Stimulated activated memory B cell treated with anti-CD40 and anti-IgM and Interleukin-4, amounts not matched to agents 10 μg/mL and 1 μg/mL and 100 μg/mL, for 72 hours (primary cell): Measurements from ENCODE around the gene OSBPL7.

Experiments used
- ATAC-seq: fragments of 150-1000 bp; cut with Tn5 transposase; 2 replicates; pipeline ENCODE4 v1.10.0; 2021
- H3K27ac Mint-ChIP-seq: one replicate; pipeline ENCODE4 v1.8.0; 2022; ENCODE audit warnings: mild to moderate bottlenecking, mixed read lengths
- H3K27me3 Mint-ChIP-seq: one replicate; pipeline ENCODE4 v1.8.0; 2022; ENCODE audit warnings: mixed read lengths
- H3K36me3 Mint-ChIP-seq: one replicate; pipeline ENCODE4 v1.8.0; 2022; ENCODE audit warnings: mixed read lengths
- H3K4me1 Mint-ChIP-seq: one replicate; pipeline ENCODE4 v1.8.0; 2022; ENCODE audit warnings: mixed read lengths
- H3K4me3 Mint-ChIP-seq: one replicate; pipeline ENCODE4 v1.8.0; 2022; ENCODE audit warnings: mild to moderate bottlenecking, moderate library complexity, mixed read lengths
- H3K9me3 Mint-ChIP-seq: one replicate; pipeline ENCODE4 v1.8.0; 2022; ENCODE audit warnings: mixed read lengths

The OSBPL7 gene

DNA sequence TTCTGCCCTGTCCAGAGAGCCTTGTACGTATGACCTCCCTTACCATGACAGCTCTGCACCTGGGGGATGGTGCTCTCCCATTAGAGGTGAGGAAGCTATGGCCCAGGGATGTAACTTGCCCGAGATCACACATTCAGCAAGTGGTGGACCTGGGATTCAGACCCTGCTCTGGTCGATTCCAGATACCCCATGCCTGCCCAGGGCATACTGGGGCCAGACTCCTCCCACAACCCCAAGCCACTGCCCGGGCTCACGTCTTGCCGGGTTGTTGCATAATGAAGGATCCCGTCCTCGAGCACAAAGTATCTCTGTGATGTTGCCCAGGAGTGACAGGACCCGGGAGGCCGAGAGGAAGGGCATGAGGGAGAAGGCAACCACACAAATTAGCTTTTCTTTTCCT lies 2.1 kb downstream of the OSBPL7 start:
- ATAC-seq, result no peak
- no peaks in the 10 kb centered on the region for H3K9me3 Mint-ChIP-seq
- no peaks in the 10 kb centered on the region for H3K27me3 Mint-ChIP-seq
- H3K36me3 Mint-ChIP-seq, result peaks cover 41% of the 10 kb centered on the region
- peaks cover 29% of the 10 kb centered on the region for H3K4me1 Mint-ChIP-seq
- no peak overlapping the region for H3K4me3 Mint-ChIP-seq
- no peak overlapping the region for H3K27ac Mint-ChIP-seq

DNA sequence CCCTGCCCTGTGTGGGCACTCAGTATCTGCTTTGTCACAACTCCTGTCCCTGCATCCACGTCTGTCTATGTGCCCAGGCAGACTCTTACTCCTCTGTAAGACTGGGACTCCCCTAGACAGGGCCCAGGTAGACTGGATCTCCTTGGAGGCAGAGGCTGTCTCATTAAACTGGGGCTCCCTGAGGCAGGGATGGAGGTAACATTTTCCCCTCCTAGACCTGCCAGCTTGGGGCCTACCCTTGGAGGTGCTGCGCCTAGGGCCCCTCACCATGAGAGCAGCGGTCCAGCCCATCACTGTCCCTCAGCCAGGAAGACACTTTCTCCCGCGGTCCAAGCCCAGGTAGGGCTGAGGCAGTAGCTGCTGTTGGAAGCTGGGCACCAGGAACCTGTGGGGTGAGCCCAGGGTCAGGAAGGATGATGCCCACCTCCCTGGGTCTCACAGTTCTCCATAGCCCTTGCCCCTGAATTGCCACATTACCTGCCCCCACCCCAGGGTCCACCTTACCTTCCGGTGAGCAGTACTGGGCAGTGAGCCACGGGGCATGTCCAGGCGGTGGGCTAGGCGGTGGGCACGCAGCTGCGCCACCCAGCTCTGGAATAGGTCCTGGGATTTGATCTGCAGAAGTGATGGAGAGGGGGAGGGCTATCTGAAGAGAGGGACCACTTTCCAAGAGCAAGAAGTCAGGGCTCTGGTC lies 3.4 kb downstream of the OSBPL7 start:
- Mint-ChIP-seq H3K27me3 (no peaks in the 10 kb centered on the region), H3K4me3 (no peak overlapping the region), H3K9me3 (no peaks in the 10 kb centered on the region), H3K4me1 (peaks cover 29% of the 10 kb centered on the region), H3K27ac (no peak overlapping the region), H3K36me3 (peaks cover 37% of the 10 kb centered on the region)
- no peak for ATAC-seq

DNA sequence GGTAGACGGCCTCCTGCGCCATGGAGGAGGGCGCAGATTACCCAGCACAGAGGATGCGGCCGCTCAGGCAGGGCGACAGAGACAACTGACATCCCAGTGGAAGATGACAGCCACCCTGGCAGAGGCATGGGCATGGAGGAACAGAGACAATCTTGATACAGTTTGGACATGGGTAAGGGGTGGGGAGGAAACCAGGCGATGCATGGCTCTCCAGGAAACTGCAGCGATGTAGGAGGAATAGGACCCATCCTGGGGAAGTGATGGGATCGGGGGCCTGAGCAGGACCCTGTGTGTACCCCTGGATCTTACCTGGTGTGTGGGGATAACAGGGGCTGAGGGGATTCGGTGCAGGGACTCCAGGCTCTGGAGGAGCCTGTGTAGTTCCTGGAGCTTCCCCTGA lies 4.6 kb downstream of the OSBPL7 start:
- peaks cover 46% of the 10 kb centered on the region for H3K36me3 Mint-ChIP-seq
- H3K4me1 Mint-ChIP-seq, result peaks cover 20% of the 10 kb centered on the region
- no peaks in the 10 kb centered on the region for H3K27me3 Mint-ChIP-seq
- H3K4me3 Mint-ChIP-seq, result no peak overlapping the region
- H3K9me3 Mint-ChIP-seq, result no peaks in the 10 kb centered on the region
- no peak for ATAC-seq
- H3K27ac Mint-ChIP-seq, result no peak overlapping the region

- peaks cover 54% of the 10 kb centered on the region for H3K36me3 Mint-ChIP-seq
- H3K27me3 Mint-ChIP-seq, result no peaks in the 10 kb centered on the region
Observed at GRCh38 chr17:47816111-47816735, 5.4 kb downstream of the OSBPL7 start.

DNA sequence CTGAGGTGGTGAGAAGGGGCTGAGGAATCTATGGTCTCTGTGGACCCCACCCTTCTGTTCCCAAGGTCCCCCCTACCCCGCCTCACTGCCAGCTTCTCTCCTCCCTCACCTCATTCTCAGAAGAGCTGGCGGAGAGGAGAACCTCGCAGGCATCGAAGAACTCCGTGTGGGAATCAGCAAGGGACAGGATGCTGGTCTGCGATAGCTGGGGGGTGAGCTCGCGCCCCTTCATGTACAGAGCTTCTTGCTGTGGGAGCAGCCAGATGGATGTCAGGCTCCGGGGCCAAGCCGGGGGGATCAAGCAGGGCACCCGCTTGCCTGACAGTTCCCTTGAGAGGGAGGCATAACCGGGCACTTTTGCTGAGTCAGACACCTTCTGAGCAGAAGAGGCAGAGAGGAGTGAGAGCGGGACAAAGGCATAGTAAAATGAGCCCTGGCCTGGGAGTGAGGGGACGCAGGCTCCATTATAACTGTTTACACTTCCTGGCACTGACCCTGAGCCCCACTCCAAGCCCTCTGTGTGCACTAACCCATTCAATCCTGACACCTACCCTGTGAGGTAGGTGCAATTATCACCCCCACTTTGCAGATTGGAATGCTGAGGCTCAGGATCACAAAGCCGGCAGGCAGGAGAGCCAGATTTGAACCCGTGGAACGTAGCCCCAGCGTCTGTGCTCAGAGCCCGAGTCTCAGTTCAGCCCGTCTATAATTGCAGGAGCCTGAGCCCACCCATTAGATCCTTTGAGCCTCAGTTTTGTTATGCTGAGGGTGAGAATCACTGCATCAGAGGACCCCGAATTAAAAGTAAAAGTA lies 6.3 kb downstream of the OSBPL7 start:
- H3K4me3 Mint-ChIP-seq, result no peak overlapping the region
- H3K9me3 Mint-ChIP-seq, result no peaks in the 10 kb centered on the region
- no peaks in the 10 kb centered on the region for H3K27me3 Mint-ChIP-seq
- H3K4me1 Mint-ChIP-seq, result peaks cover 17% of the 10 kb centered on the region
- peaks cover 63% of the 10 kb centered on the region for H3K36me3 Mint-ChIP-seq
- no peak for ATAC-seq
- H3K27ac Mint-ChIP-seq, result no peak overlapping the region

More at GRCh38 chr17:47816111-47816735, 5.4 kb downstream of the OSBPL7 start:
- Mint-ChIP-seq H3K9me3 (no peaks in the 10 kb centered on the region), H3K4me1 (peaks cover 17% of the 10 kb centered on the region), H3K4me3 (no peak overlapping the region), H3K27ac (no peak overlapping the region)
- no peak for ATAC-seq

DNA sequence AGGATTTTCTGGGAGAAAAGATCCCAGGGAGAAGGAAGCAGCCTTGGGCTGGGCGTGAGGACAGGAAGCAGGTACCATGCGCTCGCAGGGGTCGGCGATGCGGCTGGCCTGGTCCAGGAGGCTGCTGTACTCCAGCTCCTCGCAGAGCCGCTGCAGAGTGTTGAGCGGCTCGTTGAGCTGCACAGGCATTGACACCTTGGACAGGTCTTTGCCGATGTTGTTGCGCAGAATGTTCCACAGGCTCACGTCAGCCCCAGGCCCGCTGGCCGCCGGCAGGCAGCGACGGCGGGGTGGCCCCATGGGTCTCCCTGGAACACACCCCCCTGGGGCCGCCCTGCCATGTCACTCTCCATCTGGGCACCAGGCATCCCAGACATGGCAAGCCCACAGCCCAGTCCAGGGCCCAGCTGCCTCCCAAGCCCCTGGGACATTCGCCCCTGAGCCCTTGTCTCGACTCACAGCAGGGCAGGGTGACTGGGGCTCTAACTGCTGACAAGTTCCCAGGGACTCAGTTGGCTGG lies 8.0 kb downstream of the OSBPL7 start:
- H3K27ac Mint-ChIP-seq, result no peak overlapping the region
- no peak for ATAC-seq
- H3K36me3 Mint-ChIP-seq, result peaks cover 77% of the 10 kb centered on the region
- peaks cover 16% of the 10 kb centered on the region for H3K4me1 Mint-ChIP-seq
- H3K9me3 Mint-ChIP-seq, result no peaks in the 10 kb centered on the region
- H3K27me3 Mint-ChIP-seq, result no peaks in the 10 kb centered on the region
- H3K4me3 Mint-ChIP-seq, result no peak overlapping the region

- Mint-ChIP-seq H3K27ac (no peak overlapping the region), H3K9me3 (no peaks in the 10 kb centered on the region), H3K36me3 (peaks cover 82% of the 10 kb centered on the region), H3K27me3 (no peaks in the 10 kb centered on the region), H3K4me1 (peaks cover 16% of the 10 kb centered on the region), H3K4me3 (no peak overlapping the region)
- no peak for ATAC-seq
Observed at GRCh38 chr17:47813077-47813476, 8.5 kb downstream of the OSBPL7 start.

- peaks cover 83% of the 10 kb centered on the region for H3K36me3 Mint-ChIP-seq
Observed at GRCh38 chr17:47812146-47812920, 9.3 kb downstream of the OSBPL7 start.

DNA sequence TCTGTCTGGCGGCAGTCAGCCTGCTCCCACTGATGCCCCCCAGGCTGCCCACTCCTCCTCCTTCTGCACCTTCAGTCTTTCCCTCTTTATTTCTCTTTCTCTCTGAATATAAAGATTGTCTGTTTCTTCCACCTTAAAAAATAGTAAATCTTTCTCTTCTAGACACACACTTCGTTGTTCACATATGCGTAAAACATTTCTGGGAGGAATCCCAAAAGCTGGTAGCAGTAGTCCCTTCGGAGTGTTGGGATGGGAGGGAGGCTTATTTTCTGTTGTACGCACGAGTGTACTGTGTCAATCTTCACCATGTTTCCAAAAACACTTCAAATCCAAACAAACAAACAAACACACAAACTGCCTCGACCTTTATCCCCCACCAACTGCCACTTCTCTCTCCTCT lies 9.9 kb downstream of the OSBPL7 start:
- Mint-ChIP-seq H3K4me1 (peaks cover 16% of the 10 kb centered on the region), H3K36me3 (peaks cover 84% of the 10 kb centered on the region), H3K27ac (no peak overlapping the region), H3K4me3 (no peak overlapping the region), H3K27me3 (no peaks in the 10 kb centered on the region), H3K9me3 (no peaks in the 10 kb centered on the region)
- ATAC-seq, result no peak

More at GRCh38 chr17:47812146-47812920, 9.3 kb downstream of the OSBPL7 start:
- Mint-ChIP-seq H3K27ac (no peak overlapping the region), H3K9me3 (no peaks in the 10 kb centered on the region), H3K27me3 (no peaks in the 10 kb centered on the region), H3K4me1 (peaks cover 16% of the 10 kb centered on the region), H3K4me3 (no peak overlapping the region)
- no peak for ATAC-seq

DNA sequence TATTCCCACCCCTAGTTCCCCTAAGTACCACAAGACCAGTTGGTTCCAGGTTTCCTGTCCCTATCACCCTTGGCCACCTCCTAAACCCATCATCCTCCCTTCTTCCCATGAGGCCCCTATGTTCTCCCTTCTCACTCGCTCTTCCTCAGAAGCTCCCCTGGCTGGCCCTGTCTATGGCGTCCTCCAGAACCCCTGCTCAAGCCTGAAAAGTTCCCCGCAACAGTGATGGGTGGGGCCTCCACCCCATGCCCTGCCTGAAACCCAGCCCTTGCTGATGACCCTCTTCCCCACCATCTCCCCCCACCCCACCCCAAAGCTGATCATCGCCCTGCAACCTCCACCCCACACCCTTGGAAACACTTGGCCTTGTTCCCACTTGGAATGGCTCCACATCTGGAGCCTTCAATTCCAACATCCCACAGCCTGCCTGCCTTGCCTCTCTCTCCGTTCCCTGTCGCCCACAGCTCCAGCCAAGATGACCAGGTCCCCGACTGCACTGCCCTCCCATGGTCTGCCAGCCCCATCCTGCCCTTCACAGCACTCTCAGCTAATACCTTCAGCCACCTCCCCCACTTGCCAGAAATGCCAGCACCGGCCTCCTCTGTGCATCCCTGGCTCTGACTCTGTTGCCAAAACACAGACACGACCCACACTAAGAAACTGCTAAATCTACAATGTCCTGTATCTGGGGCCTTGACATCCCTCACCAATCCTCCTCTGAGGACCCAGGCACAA lies 10.5 kb downstream of the OSBPL7 start:
- no peak for ATAC-seq
- Mint-ChIP-seq H3K27me3 (no peaks in the 10 kb centered on the region), H3K36me3 (peaks cover 84% of the 10 kb centered on the region), H3K4me3 (no peak overlapping the region), H3K9me3 (no peaks in the 10 kb centered on the region), H3K4me1 (peaks cover 16% of the 10 kb centered on the region), H3K27ac (peak overlapping the region; percentile 38)

DNA sequence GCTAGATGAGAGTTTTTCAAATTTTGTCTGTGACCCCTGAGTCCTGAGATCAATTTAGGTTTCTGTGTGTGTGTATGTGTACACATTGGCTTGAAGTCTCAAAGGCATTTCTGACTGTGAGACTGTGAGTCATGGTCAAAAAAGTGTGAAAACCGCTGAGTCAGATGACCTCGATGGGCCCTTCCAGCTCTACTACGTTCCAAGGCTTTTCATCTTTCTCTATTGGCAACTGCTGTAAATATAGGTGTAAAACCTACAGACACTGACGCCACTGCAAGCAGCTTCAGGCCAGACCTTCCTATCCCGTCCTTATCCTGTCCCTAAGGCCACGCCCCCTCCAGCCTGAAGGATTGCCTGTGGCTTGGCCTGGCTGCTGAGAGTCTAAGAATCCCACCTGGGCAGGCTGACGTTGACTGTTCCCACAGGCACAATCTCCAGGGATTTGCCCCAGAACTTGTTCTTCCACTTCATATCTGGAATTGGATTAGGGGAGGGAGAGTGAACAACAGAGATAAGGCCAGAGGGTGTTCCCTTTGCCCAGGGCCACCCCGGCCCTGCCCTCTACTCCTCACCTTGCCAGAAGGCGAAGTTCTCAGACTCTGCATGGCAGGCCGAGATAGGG lies 11.3 kb downstream of the OSBPL7 start:
- Mint-ChIP-seq H3K27me3 (no peaks in the 10 kb centered on the region), H3K4me1 (peaks cover 16% of the 10 kb centered on the region), H3K36me3 (peaks cover 81% of the 10 kb centered on the region), H3K4me3 (no peak overlapping the region), H3K27ac (peak overlapping the region; percentile 38), H3K9me3 (no peaks in the 10 kb centered on the region)
- no peak for ATAC-seq

DNA sequence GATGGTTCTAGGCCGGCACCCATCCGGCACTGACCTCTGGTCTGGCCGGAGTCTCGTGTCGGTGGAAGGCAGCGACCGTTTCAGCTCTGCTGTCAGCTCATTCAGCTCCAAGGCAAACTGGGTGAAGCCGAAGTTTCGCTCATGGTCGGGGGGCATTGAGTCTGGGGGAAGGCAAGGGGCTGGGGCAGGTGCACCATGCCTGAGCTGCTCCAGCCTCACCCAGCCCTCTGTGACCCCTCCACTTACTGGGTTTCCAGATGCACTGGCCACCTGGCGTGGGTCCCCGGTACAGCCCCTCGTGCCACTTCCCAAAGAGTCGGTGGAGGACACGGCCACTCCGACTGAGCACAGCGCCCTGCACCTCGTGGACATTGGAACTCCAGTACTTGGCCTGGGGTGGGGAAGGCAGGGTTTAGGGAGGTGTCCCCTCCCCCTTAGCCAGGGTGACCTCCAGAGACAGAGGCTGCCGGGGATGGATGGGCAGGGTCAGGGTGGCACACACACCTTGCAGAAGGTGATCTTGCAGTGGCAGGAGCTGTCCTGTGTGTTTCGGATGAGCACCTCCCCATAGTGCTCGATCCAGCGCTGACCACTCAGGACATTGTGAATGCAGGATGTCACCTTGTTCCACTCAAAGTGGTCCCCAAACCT lies 12.6 kb downstream of the OSBPL7 start:
- Mint-ChIP-seq H3K4me3 (no peak overlapping the region), H3K9me3 (no peaks in the 10 kb centered on the region), H3K27ac (no peak overlapping the region), H3K4me1 (peaks cover 16% of the 10 kb centered on the region), H3K27me3 (no peaks in the 10 kb centered on the region), H3K36me3 (peaks cover 71% of the 10 kb centered on the region)
- no peak for ATAC-seq

DNA sequence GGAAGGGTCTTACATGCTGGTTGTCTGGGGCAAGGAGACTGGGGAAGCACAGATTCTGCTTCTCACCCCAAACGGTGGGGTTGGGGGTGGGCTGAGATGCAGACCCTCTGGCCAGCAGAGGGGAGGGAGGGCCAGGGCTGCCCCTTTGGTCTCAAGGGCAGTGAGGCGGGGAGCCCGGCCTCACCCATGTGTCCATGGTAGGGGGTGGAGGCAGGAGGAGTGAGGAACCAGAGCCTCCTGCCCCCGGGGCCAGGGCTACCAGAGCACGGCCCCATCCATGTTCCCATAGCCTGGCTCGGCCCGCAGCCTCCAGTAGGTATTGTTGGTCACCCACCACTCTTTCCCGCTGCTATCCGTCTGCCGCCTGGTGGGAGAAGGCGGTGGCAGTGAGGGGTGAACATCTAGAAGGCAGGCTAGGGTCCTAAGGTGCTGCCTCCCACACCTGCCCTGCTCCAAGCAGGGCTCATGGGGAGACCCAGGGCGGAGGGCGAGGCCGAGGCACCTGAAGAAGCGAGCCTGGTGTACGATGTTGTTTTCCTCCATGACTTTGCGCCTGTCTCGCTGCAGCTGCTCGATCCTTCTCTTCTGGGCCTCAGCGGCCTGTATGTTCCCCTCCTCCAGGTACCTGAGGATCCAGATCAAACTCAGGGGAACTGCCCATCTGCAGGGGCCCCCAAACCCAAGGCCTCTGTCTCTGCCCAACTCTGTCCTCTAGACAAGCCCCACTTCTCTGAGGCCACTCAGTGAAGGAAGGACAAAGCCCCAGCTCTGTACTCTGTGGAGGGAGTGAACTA lies 13.4 kb downstream of the OSBPL7 start:
- no peak for ATAC-seq
- no peaks in the 10 kb centered on the region for H3K9me3 Mint-ChIP-seq
- H3K4me1 Mint-ChIP-seq, result peaks cover 16% of the 10 kb centered on the region
- H3K27me3 Mint-ChIP-seq, result no peaks in the 10 kb centered on the region
- no peak overlapping the region for H3K4me3 Mint-ChIP-seq
- peaks cover 70% of the 10 kb centered on the region for H3K36me3 Mint-ChIP-seq
- H3K27ac Mint-ChIP-seq, result no peak overlapping the region
